Measurements from ENCODE around the gene ATP2A3. TPM values are rescaled to one million over a fixed set of nuclear protein-coding genes. Genes with fewer than 3 reads are reported as not detected.

The ATP2A3 gene
- total and polyA plus RNA-seq, 4 donors = 16.6 to 64.6 (median 25.5) TPM

DNA sequence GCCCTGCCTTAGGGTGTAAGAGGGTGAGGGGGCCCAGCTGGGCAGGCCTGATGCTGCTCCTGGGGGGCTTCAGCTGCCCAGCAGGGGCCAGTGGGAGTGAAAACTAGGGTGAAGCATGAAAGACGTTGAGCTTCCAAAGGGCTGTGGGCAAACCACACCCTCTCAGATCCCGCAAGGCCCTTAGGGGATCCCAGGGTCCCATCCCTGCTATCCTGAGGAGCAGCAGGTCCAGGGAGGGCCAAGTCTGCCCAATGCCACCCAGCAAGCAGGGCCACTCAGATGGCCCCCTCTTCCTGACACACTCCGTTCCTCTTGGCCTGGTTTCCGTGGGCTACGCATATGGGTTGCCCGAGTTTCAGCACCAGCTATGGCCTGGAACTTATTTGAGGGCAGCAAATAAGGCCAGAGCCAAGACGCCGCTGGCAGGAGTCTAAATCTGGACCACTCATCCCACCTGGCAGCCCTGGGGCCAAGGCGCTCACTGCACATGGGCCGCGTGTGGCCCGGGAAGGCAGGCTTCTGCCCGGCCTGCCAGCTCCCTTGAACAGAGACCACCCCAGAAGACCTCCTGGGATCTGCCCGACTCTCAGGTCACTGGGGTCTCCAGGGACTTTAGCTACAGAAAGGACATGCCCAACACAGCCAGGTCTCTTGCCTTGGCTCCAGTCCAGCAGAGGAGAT lies 4.2 kb downstream of the ATP2A3 start:
- Histone ChIP-seq H3K9me3 (ENCODE audit: control insufficient read depth in 4 of 4, insufficient read depth in 3 of 4, low read length in 3 of 4) (no peaks in the 10 kb centered on the region), H3K36me3 (ENCODE audit: control insufficient read depth in 4 of 4, insufficient read depth in 4 of 4, low read length in 4 of 4) (no peaks in the 10 kb centered on the region), H3K4me3 (no peak overlapping the region), H3K27ac (ENCODE audit: low read depth in 1 of 2, low read length in 1 of 2) (peak overlapping the region in 1 of 2 donors; percentile 29), H3K27me3 (ENCODE audit: control insufficient read depth in 3 of 3, insufficient read depth in 3 of 3, low read length in 2 of 3) (peaks cover 0 to 22% (median 18%) of the 10 kb centered on the region in 3 donors), H3K4me1 (ENCODE audit: control insufficient read depth in 5 of 5, insufficient read depth in 5 of 5, low read length in 5 of 5) (peaks cover 0 to 23% (median 12%) of the 10 kb centered on the region in 5 donors), H3K9ac (ENCODE audit: insufficient read depth in 1 of 2, low read length in 2 of 2) (no peak overlapping the region)
- DNase-seq (no peak), ATAC-seq (ENCODE audit: insufficient read depth, low FRiP score) (no peak)
- WGBS, 2 donors = 77 to 87% methylated on average over 14 of the region's 14 CpGs
- TF ChIP-seq, protein P1, sequence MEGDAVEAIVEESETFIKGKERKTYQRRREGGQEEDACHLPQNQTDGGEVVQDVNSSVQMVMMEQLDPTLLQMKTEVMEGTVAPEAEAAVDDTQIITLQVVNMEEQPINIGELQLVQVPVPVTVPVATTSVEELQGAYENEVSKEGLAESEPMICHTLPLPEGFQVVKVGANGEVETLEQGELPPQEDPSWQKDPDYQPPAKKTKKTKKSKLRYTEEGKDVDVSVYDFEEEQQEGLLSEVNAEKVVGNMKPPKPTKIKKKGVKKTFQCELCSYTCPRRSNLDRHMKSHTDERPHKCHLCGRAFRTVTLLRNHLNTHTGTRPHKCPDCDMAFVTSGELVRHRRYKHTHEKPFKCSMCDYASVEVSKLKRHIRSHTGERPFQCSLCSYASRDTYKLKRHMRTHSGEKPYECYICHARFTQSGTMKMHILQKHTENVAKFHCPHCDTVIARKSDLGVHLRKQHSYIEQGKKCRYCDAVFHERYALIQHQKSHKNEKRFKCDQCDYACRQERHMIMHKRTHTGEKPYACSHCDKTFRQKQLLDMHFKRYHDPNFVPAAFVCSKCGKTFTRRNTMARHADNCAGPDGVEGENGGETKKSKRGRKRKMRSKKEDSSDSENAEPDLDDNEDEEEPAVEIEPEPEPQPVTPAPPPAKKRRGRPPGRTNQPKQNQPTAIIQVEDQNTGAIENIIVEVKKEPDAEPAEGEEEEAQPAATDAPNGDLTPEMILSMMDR (IDR thresholded peaks at IDR 0.05; ENCODE audit: control extremely low read depth, extremely low read depth) = no peak

DNA sequence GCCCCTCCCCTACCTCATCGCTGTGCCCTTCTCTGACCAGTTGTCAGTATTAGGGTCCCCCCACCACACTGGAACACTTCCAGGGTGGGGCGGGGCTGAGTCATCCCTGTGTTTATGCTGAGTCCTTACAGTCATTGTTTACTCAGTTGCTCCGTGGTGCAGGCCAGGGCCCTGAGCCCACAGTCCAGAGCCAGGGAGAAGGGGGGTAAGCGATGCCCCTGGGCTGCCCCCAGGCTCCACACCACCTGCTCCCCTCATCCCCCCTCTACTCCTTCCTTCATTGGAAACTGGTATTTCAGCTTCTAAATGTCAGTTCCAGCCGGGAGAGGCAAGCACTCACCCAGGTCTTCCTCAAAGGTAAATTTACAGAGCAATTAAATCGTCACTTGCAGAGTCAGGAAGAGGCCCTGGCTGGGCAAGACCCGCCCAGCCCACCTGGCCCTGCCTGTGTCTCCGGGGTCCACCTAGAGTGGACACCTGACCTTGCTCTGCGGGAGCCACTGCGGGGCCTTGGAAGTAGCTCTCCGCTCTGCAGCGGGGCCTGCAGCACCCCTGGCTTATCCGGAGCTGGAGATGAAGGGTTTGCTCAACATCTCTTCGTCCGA lies 4.8 kb downstream of the ATP2A3 start:
- peaks cover 0 to 22% (median 15%) of the 10 kb centered on the region in 5 donors for H3K4me1 ChIP-seq (ENCODE audit: control insufficient read depth in 5 of 5, insufficient read depth in 5 of 5, low read length in 5 of 5)
- TF ChIP-seq, protein P1 (IDR thresholded peaks at IDR 0.05; ENCODE audit: control extremely low read depth, extremely low read depth) = no peak
- H3K4me3 ChIP-seq = no peak overlapping the region
- no peaks in the 10 kb centered on the region for H3K9me3 ChIP-seq (ENCODE audit: control insufficient read depth in 4 of 4, insufficient read depth in 3 of 4, low read length in 3 of 4)
- H3K36me3 ChIP-seq (ENCODE audit: control insufficient read depth in 4 of 4, insufficient read depth in 4 of 4, low read length in 4 of 4) = no peaks in the 10 kb centered on the region
- H3K27ac ChIP-seq (ENCODE audit: low read depth in 1 of 2, low read length in 1 of 2) = peak overlapping the region in 1 of 2 donors; percentile 17
- ATAC-seq (ENCODE audit: insufficient read depth, low FRiP score) (no peak), DNase-seq (peak; percentile 32 to 50 (median 33))
- no peak overlapping the region for H3K9ac ChIP-seq (ENCODE audit: insufficient read depth in 1 of 2, low read length in 2 of 2)
- 54 to 59% methylated on average over 15 of the region's 15 CpGs for WGBS, 2 donors
- peaks cover 0 to 19% (median 13%) of the 10 kb centered on the region in 3 donors for H3K27me3 ChIP-seq (ENCODE audit: control insufficient read depth in 3 of 3, insufficient read depth in 3 of 3, low read length in 2 of 3)

DNA sequence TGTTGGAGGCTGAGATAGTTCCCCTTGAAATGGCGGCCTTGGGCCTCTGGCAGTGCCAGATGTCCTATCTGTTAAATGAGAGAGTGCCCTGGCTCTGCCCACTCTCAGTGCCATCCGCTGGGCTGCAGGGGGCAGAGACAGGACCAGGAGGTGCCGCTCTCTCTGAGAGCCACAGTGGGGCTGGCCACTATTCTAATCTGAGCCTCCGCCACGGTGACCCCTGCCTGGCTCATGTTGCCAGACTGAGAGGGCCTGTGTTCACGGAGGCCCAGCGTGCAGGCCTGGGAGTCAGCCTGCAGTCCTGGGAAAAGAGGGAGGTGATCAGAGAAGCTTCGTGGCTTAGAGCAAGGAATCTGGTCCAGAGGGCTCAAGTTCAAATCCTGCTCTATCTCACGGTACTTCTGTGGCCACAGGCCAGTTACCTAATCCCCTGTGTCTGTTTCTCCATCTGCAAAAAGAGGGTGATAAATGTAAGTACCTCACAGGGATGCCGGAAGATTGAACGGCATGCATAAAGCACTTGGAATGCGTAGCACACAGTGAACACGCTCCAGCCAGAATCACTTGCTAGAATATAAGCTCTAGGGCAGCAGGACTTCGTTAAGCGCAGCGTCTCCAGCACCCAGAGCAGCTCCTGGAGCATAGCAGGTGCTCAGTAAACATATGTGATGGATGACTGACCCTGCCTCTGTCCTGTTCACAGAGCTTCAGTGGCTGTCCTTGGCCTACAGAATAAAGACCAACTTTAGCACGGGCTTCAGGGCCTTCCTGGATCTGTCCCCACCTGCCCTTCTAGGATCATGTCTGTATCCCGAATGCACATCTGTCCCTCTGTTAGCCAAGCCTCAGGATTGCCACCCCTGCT lies 6.3 kb downstream of the ATP2A3 start:
- WGBS, 2 donors = 87 to 88% methylated on average over 18 of the region's 18 CpGs
- H3K36me3 ChIP-seq (ENCODE audit: control insufficient read depth in 4 of 4, insufficient read depth in 4 of 4, low read length in 4 of 4) = no peaks in the 10 kb centered on the region
- ATAC-seq (ENCODE audit: insufficient read depth, low FRiP score) (no peak), DNase-seq (no peak)
- H3K27me3 ChIP-seq (ENCODE audit: control insufficient read depth in 3 of 3, insufficient read depth in 3 of 3, low read length in 2 of 3) = peaks cover 0 to 11% (median 7%) of the 10 kb centered on the region in 3 donors
- H3K27ac ChIP-seq (ENCODE audit: low read depth in 1 of 2, low read length in 1 of 2) = no peak overlapping the region
- H3K4me1 ChIP-seq (ENCODE audit: control insufficient read depth in 5 of 5, insufficient read depth in 5 of 5, low read length in 5 of 5) = peaks cover 0 to 22% (median 15%) of the 10 kb centered on the region in 5 donors
- no peak overlapping the region for H3K4me3 ChIP-seq
- no peak overlapping the region for H3K9ac ChIP-seq (ENCODE audit: insufficient read depth in 1 of 2, low read length in 2 of 2)
- TF ChIP-seq, protein P1 (IDR thresholded peaks at IDR 0.05; ENCODE audit: control extremely low read depth, extremely low read depth) = no peak
- no peaks in the 10 kb centered on the region for H3K9me3 ChIP-seq (ENCODE audit: control insufficient read depth in 4 of 4, insufficient read depth in 3 of 4, low read length in 3 of 4)

All from lung (tissue), 12 donors.